Endothelial cell of umbilical vein (primary cell): ENCODE measurements around the gene KCNJ6. TPM values are rescaled to one million over a fixed set of nuclear protein-coding genes. Genes with fewer than 3 reads are reported as not detected.

Experiments
- BruUV-seq: library from RNA; stranded (reverse); fragments of 400-500 nt; replicated peaks from 2 replicates; lab custom pipeline; 2021; lab: Mats Ljungman, UMichigan
- CTCF ChIA-PET: fragments of 300-600, 350-600 bp; sonication (Branson Sonifier 250); formaldehyde crosslinking; loops from one replicate; lab custom pipeline; 2021; ENCODE audit warnings: antibody characterized with exemption, inconsistent platforms; lab: Charles Lee
- POLR2A ChIA-PET: fragments of 300-600, 350-600 bp; sonication (Branson Sonifier 250); formaldehyde crosslinking; loops from one replicate; lab custom pipeline; 2021; ENCODE audit warnings: antibody characterized with exemption, inconsistent platforms; lab: Charles Lee
- DNase-seq: peaks from one replicate; pipeline ENCODE4 v3.0.0-alpha.2; 2011; ENCODE audit warnings: low read depth, low spot score
- FAIRE-seq: peaks from 2 replicates; lab custom pipeline; 2011; peaks lifted over from hg19 to GRCh38; lab: Jason Lieb, UNC
- H2AFZ ChIP-seq: 2 replicates; pipeline ENCODE4 v1.6.0; 2012; ENCODE audit warnings: low read depth, low read length, control low read depth, inconsistent platforms
- H3K27ac ChIP-seq: 2 replicates; pipeline ENCODE4 v1.5.1; 2011; ENCODE audit warnings: low read depth, mild to moderate bottlenecking, control low read depth, low read length, moderate library complexity; ENCODE audit not compliant: insufficient read depth
- H3K27me3 ChIP-seq, 2 experiments: 2 replicates each; pipeline versions ENCODE4 v1.6.0 to v1.6.1; 2011; ENCODE audit warnings: low read length in 2 of 2, mixed read lengths in 1 of 2; ENCODE audit not compliant: control insufficient read depth in 2 of 2, insufficient read depth in 2 of 2
- H3K36me3 ChIP-seq, 2 experiments: 2 replicates in 1 of 2; 3 replicates in 1 of 2; pipeline ENCODE4 v1.5.1; 2011; ENCODE audit warnings: low read length in 2 of 2, mild to moderate bottlenecking in 1 of 2, moderate library complexity in 1 of 2; ENCODE audit not compliant: control insufficient read depth in 2 of 2, insufficient read depth in 2 of 2; ENCODE audit errors: extremely low read depth in 1 of 2
- H3K4me1 ChIP-seq: 3 replicates; pipeline ENCODE4 v1.5.1; 2011; ENCODE audit warnings: mild to moderate bottlenecking, low read length; ENCODE audit not compliant: control insufficient read depth, insufficient read depth; ENCODE audit errors: extremely low read depth
- H3K4me2 ChIP-seq: 2 replicates; pipeline ENCODE4 v1.6.1; 2011; ENCODE audit warnings: low read length, control low read depth, mixed read lengths; ENCODE audit not compliant: insufficient read depth
- H3K4me3 ChIP-seq, 3 experiments: fragments of 200-600 bp in 1 of 3; sonication (generic), shearing (Covaris generic) in 1 of 3; replicated peaks in 1 of 3; 2 replicates each; pipeline ENCODE4 v1.5.1; 2011 to 2016; ENCODE audit warnings: control low read depth in 3 of 3, low read length in 3 of 3, mild to moderate bottlenecking in 2 of 3, inconsistent platforms in 1 of 3, low read depth in 1 of 3, moderate library complexity in 1 of 3; ENCODE audit not compliant: insufficient read depth in 1 of 3
- H3K79me2 ChIP-seq: 2 replicates; pipeline ENCODE4 v1.6.0; 2012; ENCODE audit warnings: low read length, inconsistent platforms; ENCODE audit not compliant: control insufficient read depth, insufficient read depth
- H3K9ac ChIP-seq: replicated peaks from 2 replicates; pipeline ENCODE3; 2011; ENCODE audit warnings: low read length, control low read depth; ENCODE audit not compliant: insufficient read depth; ENCODE audit errors: extremely low read depth
- H3K9me1 ChIP-seq: replicated peaks from 3 replicates; pipeline ENCODE4 v1.6.0; 2011; ENCODE audit warnings: mild to moderate bottlenecking, low read length; ENCODE audit not compliant: control insufficient read depth, insufficient read depth; ENCODE audit errors: extremely low read depth
- H3K9me3 ChIP-seq: replicated peaks from 2 replicates; pipeline ENCODE4 v1.5.1; 2012; ENCODE audit warnings: low read length, inconsistent platforms; ENCODE audit not compliant: control insufficient read depth, insufficient read depth
- H4K20me1 ChIP-seq: replicated peaks from 2 replicates; pipeline ENCODE3; 2011; ENCODE audit warnings: mild to moderate bottlenecking, low read length; ENCODE audit not compliant: control insufficient read depth, insufficient read depth; ENCODE audit errors: extremely low read depth
- EZH2 ChIP-seq: IDR thresholded peaks from 2 replicates; pipeline ENCODE4 v1.6.1; 2012; ENCODE audit warnings: borderline replicate concordance, low read depth, mild to moderate bottlenecking, moderate library complexity, low read length, inconsistent platforms; ENCODE audit not compliant: severe bottlenecking
- FOS ChIP-seq: IDR thresholded peaks from 2 replicates; pipeline ENCODE4 v1.6.1; 2011; ENCODE audit warnings: mild to moderate bottlenecking, low read length, moderate library complexity, borderline replicate concordance; ENCODE audit not compliant: insufficient read depth
- JUN ChIP-seq: IDR thresholded peaks from 2 replicates; pipeline ENCODE4 v1.6.1; 2011; ENCODE audit warnings: borderline replicate concordance, low read depth; ENCODE audit not compliant: insufficient read length, insufficient read depth
- MYC ChIP-seq: IDR thresholded peaks from one replicate; pipeline ENCODE4 v1.6.1; 2011; ENCODE audit warnings: mild to moderate bottlenecking, low read depth, low read length
- POLR2A ChIP-seq: IDR thresholded peaks from 2 replicates; pipeline ENCODE4 v1.6.1; 2012; ENCODE audit warnings: low read depth, mild to moderate bottlenecking, control low read depth, low read length
- POLR2AphosphoS5 ChIP-seq: IDR thresholded peaks from 2 replicates; pipeline ENCODE4 v1.6.1; 2012; ENCODE audit warnings: low read depth, mild to moderate bottlenecking, control low read depth, low read length, moderate library complexity; ENCODE audit not compliant: insufficient read depth
- dilution Hi-C: fragments of 300-500 bp; cut with MboI; formaldehyde crosslinking; loops from one replicate; pipeline ENCODE4 v1.15.0; 2019; ENCODE audit warnings: low sequenced_read_pairs; ENCODE audit not compliant: extremely low pct_ligation_motif_present
- intact Hi-C: fragments of 100-400 bp; cut with micrococcal nuclease; formaldehyde crosslinking; loops from one replicate; pipeline ENCODE4 v1.10.0; 2022
- polyA plus RNA-seq, 4 experiments: library from polyadenylated mRNA; depleted of rRNA in 3 of 4; stranded (reverse) in 3 of 4; unstranded in 1 of 4; fragments of >200 nt; gene quantifications; 2 replicates each; pipeline versions ENCODE4 v1.2.1 to v1.2.3, GENCODE V29; 2011 to 2012; ENCODE audit warnings: missing spikeins in 1 of 4
- total RNA-seq: library from RNA; stranded (reverse); gene quantifications from 2 replicates; pipeline ENCODE4 v1.2.3, GENCODE V29; 2021
- TF ChIP-seq, protein P1 (sequence below): IDR thresholded peaks from 2 replicates; pipeline ENCODE4 v1.6.1; 2011; ENCODE audit not compliant: insufficient read depth, insufficient read length
- TF ChIP-seq, protein P2 (sequence below), 2 donors: IDR thresholded peaks; 1 replicate in 1 of 2; 2 replicates in 1 of 2; pipeline ENCODE4 v1.5.1; 2011; ENCODE audit warnings: low read length in 2 of 2, mild to moderate bottlenecking in 2 of 2, moderate library complexity in 2 of 2, control low read depth in 1 of 2, inconsistent platforms in 1 of 2, low read depth in 1 of 2; ENCODE audit not compliant: insufficient read depth in 1 of 2; ENCODE audit errors: extremely low read depth in 1 of 2

KCNJ6 gene
- total and polyA plus RNA-seq, 2 donors (not counting 3 experiments of a cell fraction or from before 2014, with no cell fraction given), result not detected

DNA sequence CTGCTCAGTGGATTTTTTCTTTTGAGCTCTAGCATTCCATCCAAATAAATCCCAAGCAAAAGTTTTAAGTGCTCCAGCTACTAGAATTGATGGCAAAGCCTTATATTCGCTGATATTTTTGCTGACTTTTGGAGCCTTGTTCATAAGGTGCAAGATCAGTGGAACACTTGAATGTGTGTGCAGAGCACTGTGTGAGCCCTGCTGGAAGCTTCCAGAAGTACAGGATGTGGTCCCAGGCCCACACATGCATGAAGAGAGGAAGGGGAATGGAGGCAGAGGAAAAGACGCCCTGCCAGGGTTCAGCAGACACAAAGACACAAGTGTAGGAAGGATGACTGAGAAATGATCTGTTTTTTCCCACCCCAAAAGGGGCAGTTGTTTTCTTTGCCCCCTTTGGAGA is 169.4 kb downstream of the KCNJ6 start:
- CTCF ChIA-PET, result no interaction called here

DNA sequence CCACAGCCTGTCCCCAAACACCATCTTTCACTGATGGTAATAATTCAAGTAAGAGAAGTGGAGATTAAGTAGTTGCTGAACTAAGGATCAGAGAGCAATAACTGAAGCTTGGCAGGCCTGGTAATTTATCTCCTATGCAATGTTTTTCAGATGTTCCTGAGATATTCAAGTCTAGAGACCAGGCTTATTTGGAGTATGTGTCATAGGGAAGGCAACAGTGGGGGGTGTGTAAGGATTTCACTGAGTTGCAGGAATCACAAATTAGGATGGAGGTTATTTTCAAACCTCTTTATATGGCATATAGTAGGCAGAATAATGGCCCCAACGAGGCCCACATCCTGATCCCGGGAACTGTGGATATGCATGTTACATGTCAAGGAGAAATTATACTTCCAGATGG is 171.7 kb downstream of the KCNJ6 start:
- no peak overlapping the region for H3K27ac ChIP-seq
- intact Hi-C loops (no loop called here), dilution Hi-C loops (no loop called here)
- H3K4me1 ChIP-seq, result no peaks in the 10 kb centered on the region
- POLR2A ChIA-PET, result no interaction called here
- DNase-seq (no peak), FAIRE-seq (no peak)
- no peaks in the 10 kb centered on the region for H3K9me3 ChIP-seq
- no peaks in the 10 kb centered on the region for H3K9me1 ChIP-seq
- H3K4me3 ChIP-seq, result no peak overlapping the region
- no peak for TF ChIP-seq JUN
- no peak for TF ChIP-seq MYC
- TF ChIP-seq, protein P1, sequence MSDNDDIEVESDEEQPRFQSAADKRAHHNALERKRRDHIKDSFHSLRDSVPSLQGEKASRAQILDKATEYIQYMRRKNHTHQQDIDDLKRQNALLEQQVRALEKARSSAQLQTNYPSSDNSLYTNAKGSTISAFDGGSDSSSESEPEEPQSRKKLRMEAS, result no peak
- TF ChIP-seq FOS, result no peak
- TF ChIP-seq, protein P2, sequence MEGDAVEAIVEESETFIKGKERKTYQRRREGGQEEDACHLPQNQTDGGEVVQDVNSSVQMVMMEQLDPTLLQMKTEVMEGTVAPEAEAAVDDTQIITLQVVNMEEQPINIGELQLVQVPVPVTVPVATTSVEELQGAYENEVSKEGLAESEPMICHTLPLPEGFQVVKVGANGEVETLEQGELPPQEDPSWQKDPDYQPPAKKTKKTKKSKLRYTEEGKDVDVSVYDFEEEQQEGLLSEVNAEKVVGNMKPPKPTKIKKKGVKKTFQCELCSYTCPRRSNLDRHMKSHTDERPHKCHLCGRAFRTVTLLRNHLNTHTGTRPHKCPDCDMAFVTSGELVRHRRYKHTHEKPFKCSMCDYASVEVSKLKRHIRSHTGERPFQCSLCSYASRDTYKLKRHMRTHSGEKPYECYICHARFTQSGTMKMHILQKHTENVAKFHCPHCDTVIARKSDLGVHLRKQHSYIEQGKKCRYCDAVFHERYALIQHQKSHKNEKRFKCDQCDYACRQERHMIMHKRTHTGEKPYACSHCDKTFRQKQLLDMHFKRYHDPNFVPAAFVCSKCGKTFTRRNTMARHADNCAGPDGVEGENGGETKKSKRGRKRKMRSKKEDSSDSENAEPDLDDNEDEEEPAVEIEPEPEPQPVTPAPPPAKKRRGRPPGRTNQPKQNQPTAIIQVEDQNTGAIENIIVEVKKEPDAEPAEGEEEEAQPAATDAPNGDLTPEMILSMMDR (IDR thresholded peaks at IDR 0.05; ENCODE audit: extremely low read depth in 1 of 2, insufficient read depth in 1 of 2, low read depth in 1 of 2, low read length in 2 of 2), result no peak
- no peak for TF ChIP-seq POLR2A
- TF ChIP-seq EZH2, result no peak
- no TSS peak for BruUV-seq
- no peak overlapping the region for H3K4me2 ChIP-seq
- no peaks in the 10 kb centered on the region for H3K79me2 ChIP-seq
- no peak overlapping the region for H3K9ac ChIP-seq
- H3K27me3 ChIP-seq, result peaks cover 0 to 2% of the 10 kb centered on the region in 2 experiments
- no peak overlapping the region for H2AFZ ChIP-seq
- CTCF ChIA-PET, result no interaction called here
- H3K36me3 ChIP-seq, result no peaks in the 10 kb centered on the region
- H4K20me1 ChIP-seq, result no peaks in the 10 kb centered on the region

More for the DNA sequence above, 169.4 kb downstream of the KCNJ6 start:
- DNase-seq, result no peak
- Histone ChIP-seq H3K36me3 (no peaks in the 10 kb centered on the region), H3K27ac (no peak overlapping the region), H3K4me1 (no peaks in the 10 kb centered on the region), H4K20me1 (no peaks in the 10 kb centered on the region), H3K9me3 (no peaks in the 10 kb centered on the region), H3K9me1 (no peaks in the 10 kb centered on the region), H3K27me3 (no peaks in the 10 kb centered on the region), H3K79me2 (no peaks in the 10 kb centered on the region), H3K9ac (no peak overlapping the region), H2AFZ (no peak overlapping the region), H3K4me2 (no peak overlapping the region), H3K4me3 (no peak overlapping the region)
- intact Hi-C loops (no loop called here), dilution Hi-C loops (no loop called here)
- no TSS peak for BruUV-seq
- TF ChIP-seq FOS, result no peak
- no peak for TF ChIP-seq POLR2A
- no peak for TF ChIP-seq EZH2
- TF ChIP-seq, protein P1, result no peak
- no peak for TF ChIP-seq MYC
- no peak for TF ChIP-seq POLR2AphosphoS5
- no peak for FAIRE-seq
- POLR2A ChIA-PET, result no interaction called here
